ENCODE measurements around the gene ECM1.

Gene ECM1

DNA sequence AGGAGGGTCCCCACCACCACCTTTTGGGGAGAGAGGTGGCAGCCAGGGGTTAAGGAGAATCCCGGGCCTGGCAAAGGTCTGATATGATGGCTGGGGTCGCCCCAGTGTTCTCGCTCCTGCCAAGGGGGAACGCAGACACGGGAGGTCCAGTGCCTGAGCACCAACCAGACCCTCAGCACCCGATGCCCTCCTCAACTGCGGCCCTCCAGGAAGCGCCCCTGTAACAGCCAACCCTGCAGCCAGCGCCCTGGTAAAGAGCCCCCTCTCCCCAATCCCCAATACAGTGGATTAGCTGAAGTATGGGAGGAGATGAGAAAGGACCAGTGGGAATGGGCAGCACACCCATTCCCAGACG, 51.7 kb downstream of the ECM1 start:
- H3K4me3 ChIP-seq (ENCODE audit: control insufficient read depth, low read depth, low read length), result no peak overlapping the region
- DNase-seq (ENCODE audit: low read depth), result no peak
- no peak for TF ChIP-seq CTCF (IDR thresholded peaks at IDR 0.05; ENCODE audit: control insufficient read depth, insufficient read depth, low read depth, low read length, missing control alignments)

- DNase-seq (ENCODE audit: low read depth), result no peak
- TF ChIP-seq CTCF (IDR thresholded peaks at IDR 0.05; ENCODE audit: control insufficient read depth, insufficient read depth, low read depth, low read length, missing control alignments), result peak; percentile 93
- no peak overlapping the region for H3K4me3 ChIP-seq (ENCODE audit: control insufficient read depth, low read depth, low read length)
Measured at GRCh38 chr1:150560011-150560438, 52.1 kb downstream of the ECM1 start.

DNA sequence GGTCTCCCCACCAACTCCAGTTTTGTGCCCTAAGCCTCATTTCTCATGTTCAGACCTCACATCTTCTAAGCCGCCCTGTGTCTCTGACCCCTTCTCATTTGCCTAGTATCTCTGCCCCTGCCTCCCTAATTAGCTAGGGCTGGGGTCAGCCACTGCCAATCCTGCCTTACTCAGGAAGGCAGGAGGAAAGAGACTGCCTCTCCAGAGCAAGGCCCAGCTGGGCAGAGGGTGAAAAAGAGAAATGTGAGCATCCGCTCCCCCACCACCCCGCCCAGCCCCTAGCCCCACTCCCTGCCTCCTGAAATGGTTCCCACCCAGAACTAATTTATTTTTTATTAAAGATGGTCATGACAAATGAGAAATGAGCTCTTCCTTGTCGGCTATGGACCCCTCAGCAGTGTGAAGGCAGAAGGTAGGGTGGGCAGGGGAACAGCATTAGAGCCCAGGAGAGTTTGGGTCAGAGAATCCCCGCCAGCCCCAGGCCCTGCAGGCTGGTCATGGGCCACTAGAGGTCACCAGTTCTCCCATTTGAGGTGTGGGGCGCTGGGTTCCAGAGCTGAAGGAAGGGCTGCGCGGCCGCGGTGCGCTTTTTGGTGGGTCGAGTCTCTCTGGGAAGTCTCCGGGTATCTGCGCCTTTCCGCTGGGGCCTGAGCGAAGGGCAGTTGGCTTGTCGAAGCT, 52.8 kb downstream of the ECM1 start:
- H3K4me3 ChIP-seq (ENCODE audit: control insufficient read depth, low read depth, low read length), result peak overlapping the region; percentile 53
- TF ChIP-seq CTCF (IDR thresholded peaks at IDR 0.05; ENCODE audit: control insufficient read depth, insufficient read depth, low read depth, low read length, missing control alignments), result peak; percentile 88
- no peak for DNase-seq (ENCODE audit: low read depth)

DNA sequence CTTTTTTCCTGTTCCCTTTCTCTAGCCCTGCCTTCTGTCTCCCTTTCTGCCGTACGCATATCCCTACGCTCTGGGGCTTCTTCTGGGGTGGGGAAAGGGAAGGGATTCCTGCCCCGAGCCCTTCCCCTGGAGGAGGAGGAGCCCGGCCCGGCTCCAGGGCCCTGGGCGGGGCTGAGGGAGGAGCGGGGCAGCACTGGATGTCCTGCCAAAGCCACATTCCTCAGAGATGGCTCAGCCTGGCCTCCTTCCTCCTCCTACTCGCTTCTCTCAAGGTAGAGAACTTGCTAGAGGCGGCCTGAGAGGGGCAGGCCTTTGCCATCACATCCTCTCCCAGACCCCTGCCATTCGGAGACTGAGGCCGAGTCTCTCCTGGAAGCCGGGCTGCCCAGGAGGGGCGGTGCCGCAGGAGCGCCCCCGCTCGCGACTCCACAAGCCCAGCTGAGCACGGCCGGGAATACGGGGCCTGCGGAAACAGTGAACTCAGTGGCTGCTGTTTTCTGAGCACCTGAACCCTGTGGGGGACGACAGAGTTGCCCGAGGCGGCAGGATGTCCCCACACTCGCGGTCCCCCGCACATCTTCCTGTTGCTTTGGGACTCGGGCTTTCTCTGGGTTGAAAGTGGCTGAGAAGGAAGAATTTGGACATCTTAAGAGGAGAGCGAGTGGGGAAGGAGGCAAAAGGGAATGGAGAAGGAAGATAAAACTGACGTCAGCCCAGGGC, 53.5 kb downstream of the ECM1 start:
- peak; percentile 97 for DNase-seq (ENCODE audit: low read depth)
- peak overlapping the region; percentile 53 for H3K4me3 ChIP-seq (ENCODE audit: control insufficient read depth, low read depth, low read length)
- TF ChIP-seq CTCF (IDR thresholded peaks at IDR 0.05; ENCODE audit: control insufficient read depth, insufficient read depth, low read depth, low read length, missing control alignments), result peak; percentile 37

GRCh38 chr1:150561974-150562445, 54.1 kb downstream of the ECM1 start:
- TF ChIP-seq CTCF (IDR thresholded peaks at IDR 0.05; ENCODE audit: control insufficient read depth, insufficient read depth, low read depth, low read length, missing control alignments), result no peak
- peak overlapping the region; percentile 53 for H3K4me3 ChIP-seq (ENCODE audit: control insufficient read depth, low read depth, low read length)
- peak; percentile 86 for DNase-seq (ENCODE audit: low read depth)

DNA sequence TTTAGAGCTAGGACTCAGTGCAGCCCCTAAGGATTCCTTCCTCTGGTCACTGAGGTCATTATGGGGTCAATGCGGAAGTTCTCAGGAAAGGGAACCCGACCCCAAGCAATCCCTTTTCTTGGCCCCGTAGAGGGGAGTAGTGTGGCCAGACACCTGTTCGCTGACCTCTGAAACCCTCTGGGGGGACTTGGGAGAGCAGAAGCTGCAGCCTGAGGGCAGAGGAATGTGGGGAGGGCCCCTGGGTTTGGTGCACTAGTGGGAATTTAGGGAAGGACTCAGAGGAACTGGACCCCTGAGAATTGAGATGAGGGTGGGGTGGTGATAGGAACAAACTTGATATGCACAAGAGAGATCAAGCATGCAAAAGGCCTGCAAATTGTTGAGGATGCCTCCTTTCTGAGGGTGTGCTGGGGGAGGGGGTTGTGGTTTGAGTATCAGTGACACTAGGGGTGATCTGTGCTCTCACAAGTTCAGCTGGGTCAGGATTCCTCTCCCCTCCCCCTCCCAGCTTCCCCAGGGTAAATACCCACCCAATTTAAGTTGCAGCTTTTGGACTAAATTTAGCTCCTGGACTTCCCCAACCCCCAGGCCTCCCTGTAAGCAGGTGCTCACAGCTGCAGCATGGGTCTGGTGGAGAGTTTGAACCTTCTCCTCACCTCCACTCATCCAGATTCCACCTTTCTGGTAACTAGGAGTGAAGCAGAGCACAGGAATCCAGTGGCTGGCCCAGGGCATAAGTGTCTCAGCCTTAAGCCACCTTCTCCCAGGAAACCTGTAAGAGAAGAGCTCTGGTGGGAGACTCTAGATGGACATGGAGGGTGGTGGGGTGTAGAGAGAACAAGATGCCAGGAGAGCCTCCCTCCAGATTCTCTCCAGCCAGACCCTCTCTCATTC, 54.8 kb downstream of the ECM1 start:
- no peak for DNase-seq (ENCODE audit: low read depth)

More for the DNA sequence above, 54.8 kb downstream of the ECM1 start:
- H3K4me3 ChIP-seq (ENCODE audit: control insufficient read depth, low read depth, low read length), result no peak overlapping the region; the same call in 1 of the 2 replicates
- TF ChIP-seq CTCF (IDR thresholded peaks at IDR 0.05; ENCODE audit: control insufficient read depth, insufficient read depth, low read depth, low read length, missing control alignments), result no peak
